ENCODE results near the gene EBI3. TPM values are rescaled to one million over a fixed set of nuclear protein-coding genes. Genes with fewer than 3 reads are reported as not detected.

EBI3 gene
- total RNA-seq, 2 experiments from 2014 or later: not detected

DNA sequence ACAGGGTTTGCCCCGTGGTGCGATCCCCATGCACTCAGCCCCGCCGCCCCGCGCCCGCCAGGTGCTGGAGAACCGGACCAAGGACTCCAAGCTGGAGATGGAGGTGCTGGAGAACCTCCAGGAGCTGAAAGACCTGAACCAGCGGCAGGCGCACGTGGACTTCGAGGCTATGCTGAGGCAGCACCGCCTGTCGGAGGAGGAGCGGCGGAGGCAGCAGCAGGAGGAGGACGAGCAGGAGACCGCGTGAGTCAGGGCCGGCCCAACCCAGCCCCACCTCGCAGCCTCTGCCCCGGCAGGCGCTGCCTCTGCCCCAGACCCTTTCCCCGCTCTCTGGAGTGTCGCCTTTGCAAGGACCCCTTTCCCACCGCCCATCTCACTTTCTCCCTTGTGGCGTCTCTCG lies 28.9 kb downstream of the EBI3 start:
- Histone ChIP-seq H2AFZ (ENCODE audit: low read length) (no peak overlapping the region), H3K27ac (ENCODE audit: low read depth, low read length, poor library complexity, severe bottlenecking) (no peak overlapping the region), H3K9me2 (ENCODE audit: insufficient read depth, low read length) (no peaks in the 10 kb centered on the region), H3K79me2 (ENCODE audit: insufficient read depth, low read depth, low read length) (no peaks in the 10 kb centered on the region), H3K4me1 (ENCODE audit: insufficient read depth, low read length, poor library complexity, severe bottlenecking) (no peaks in the 10 kb centered on the region), H3K4me3 (ENCODE audit: low read depth, low read length, poor library complexity, severe bottlenecking) (no peak overlapping the region), H3K9me3 (ENCODE audit: low read length) (peaks cover 17% of the 10 kb centered on the region; the same call in 1 of the 2 replicates), H3K4me2 (ENCODE audit: low read length) (no peak overlapping the region), H3K36me3 (ENCODE audit: insufficient read depth, low read length) (peaks cover 87% of the 10 kb centered on the region), H4K20me1 (ENCODE audit: insufficient read depth, low read length) (no peaks in the 10 kb centered on the region)
- no peak for DNase-seq (ENCODE audit: low spot score)
- ChIA-PET CTCF (ENCODE audit: unreplicated experiment) (no interaction called here), POLR2A (no interaction called here)
- intact Hi-C loops (cut with micrococcal nuclease; ENCODE audit: unreplicated experiment): no loop called here
- no peak for TF ChIP-seq EZH2phosphoT487 (IDR thresholded peaks at IDR 0.05; ENCODE audit: borderline replicate concordance, low read depth, low read length)
- BruUV-seq (replicated peaks): no TSS peak

- intact Hi-C loops (cut with micrococcal nuclease; ENCODE audit: unreplicated experiment): no loop called here
- CTCF ChIA-PET (ENCODE audit: unreplicated experiment): no interaction called here
- H3K4me3 ChIP-seq (ENCODE audit: low read depth, low read length, poor library complexity, severe bottlenecking): no peak overlapping the region
- no peaks in the 10 kb centered on the region for H3K79me2 ChIP-seq (ENCODE audit: insufficient read depth, low read depth, low read length)
- no peak overlapping the region for H3K4me2 ChIP-seq (ENCODE audit: low read length)
- H3K36me3 ChIP-seq (ENCODE audit: insufficient read depth, low read length): peaks cover 81% of the 10 kb centered on the region
- BruUV-seq (replicated peaks): no TSS peak
- no peak for TF ChIP-seq EZH2phosphoT487 (IDR thresholded peaks at IDR 0.05; ENCODE audit: borderline replicate concordance, low read depth, low read length)
- no peak for TF ChIP-seq CTCF (conservative IDR thresholded peaks at IDR 0.05; ENCODE audit: low read length)
- no peak overlapping the region for H2AFZ ChIP-seq (ENCODE audit: low read length)
- 0 out of 2 replicates have a peak, but pooled peaks cover 5% of the 10 kb centered on the region for H3K9me3 ChIP-seq (ENCODE audit: low read length)
- H3K4me1 ChIP-seq (ENCODE audit: insufficient read depth, low read length, poor library complexity, severe bottlenecking): no peaks in the 10 kb centered on the region
- H4K20me1 ChIP-seq (ENCODE audit: insufficient read depth, low read length): no peaks in the 10 kb centered on the region
- no peak overlapping the region for H3K27ac ChIP-seq (ENCODE audit: low read depth, low read length, poor library complexity, severe bottlenecking)
- POLR2A ChIA-PET: interaction anchor here (0.6 kb wide), 2 partner anchors 21 to 71 kb away, joined by 3 to 6 read pairs; no protein-coding TSS in a partner anchor
- DNase-seq (ENCODE audit: low spot score): no peak
- no peaks in the 10 kb centered on the region for H3K9me2 ChIP-seq (ENCODE audit: insufficient read depth, low read length)
These were observed 31.4 kb downstream of the EBI3 start for GRCh38 chr19:4260613-4261191.

GRCh38 chr19:4264812-4265211 lies 35.5 kb downstream of the EBI3 start:
- POLR2A ChIA-PET: no interaction called here
- Histone ChIP-seq H3K79me2 (ENCODE audit: insufficient read depth, low read depth, low read length) (no peaks in the 10 kb centered on the region), H3K36me3 (ENCODE audit: insufficient read depth, low read length) (peaks cover 78% of the 10 kb centered on the region), H4K20me1 (ENCODE audit: insufficient read depth, low read length) (no peaks in the 10 kb centered on the region), H3K4me3 (ENCODE audit: low read depth, low read length, poor library complexity, severe bottlenecking) (no peak overlapping the region), H3K9me3 (ENCODE audit: low read length) (no peaks in the 10 kb centered on the region), H3K27ac (ENCODE audit: low read depth, low read length, poor library complexity, severe bottlenecking) (no peak overlapping the region), H3K4me1 (ENCODE audit: insufficient read depth, low read length, poor library complexity, severe bottlenecking) (no peaks in the 10 kb centered on the region), H3K9me2 (ENCODE audit: insufficient read depth, low read length) (no peaks in the 10 kb centered on the region), H3K4me2 (ENCODE audit: low read length) (no peak overlapping the region), H2AFZ (ENCODE audit: low read length) (no peak overlapping the region)
- no TSS peak for BruUV-seq (replicated peaks)
- intact Hi-C loops (cut with micrococcal nuclease; ENCODE audit: unreplicated experiment): no loop called here
- no peak for DNase-seq (ENCODE audit: low spot score)
- CTCF ChIA-PET (ENCODE audit: unreplicated experiment): no interaction called here
- TF ChIP-seq CTCF (conservative IDR thresholded peaks at IDR 0.05; ENCODE audit: low read length) (no peak), EZH2phosphoT487 (IDR thresholded peaks at IDR 0.05; ENCODE audit: borderline replicate concordance, low read depth, low read length) (no peak)

All from OCI-LY7 (cell line).